ENCODE results near the gene SCN5A. TPM values are rescaled to one million over a fixed set of nuclear protein-coding genes. Genes with fewer than 3 reads are reported as not detected.

The SCN5A gene
- total RNA-seq, 1 donor from 2014 or later: 3.9 TPM

- Histone ChIP-seq H3K4me1 (no peaks in the 10 kb centered on the region), H3K9me3 (ENCODE audit: low read depth) (no peaks in the 10 kb centered on the region), H4K20me1 (ENCODE audit: low read depth) (no peaks in the 10 kb centered on the region), H3K4me3 (no peak overlapping the region), H3K27me3 (no peaks in the 10 kb centered on the region), H3K27ac (no peak overlapping the region), H3K36me3 (no peaks in the 10 kb centered on the region), H3K4me2 (no peak overlapping the region), H3K79me2 (ENCODE audit: low read depth) (no peaks in the 10 kb centered on the region), H3F3A (ENCODE audit: low read depth) (no peaks in the 10 kb centered on the region), H3K9ac (no peak overlapping the region), H2AFZ (replicated peaks) (no peak overlapping the region)
- peaks cover 4% of the 10 kb centered on the region for H3K4me1 Mint-ChIP-seq
- TF ChIP-seq CTCF (IDR thresholded peaks at IDR 0.05) (no peak), EZH2phosphoT487 (IDR thresholded peaks at IDR 0.05) (no peak), EZH2 (IDR thresholded peaks at IDR 0.05) (no peak)
- peaks cover 7% of the 10 kb centered on the region for H3K27me3 Mint-ChIP-seq (ENCODE audit: insufficient read depth, low read depth)
- no peaks in the 10 kb centered on the region for H3K9me3 Mint-ChIP-seq
- DNase-seq (ENCODE audit: low spot score): no peak
- H3K27ac Mint-ChIP-seq: no peak overlapping the region
- H3K4me3 Mint-ChIP-seq: no peak overlapping the region
- no peaks in the 10 kb centered on the region for H3K36me3 Mint-ChIP-seq
These were observed 65.8 kb downstream of the SCN5A start for GRCh38 chr3:38583688-38584087.

- no peak overlapping the region for H3K27ac Mint-ChIP-seq
- no peaks in the 10 kb centered on the region for H3K9me3 ChIP-seq (ENCODE audit: low read depth)
- H3K9ac ChIP-seq: no peak overlapping the region
- H3K36me3 Mint-ChIP-seq: no peaks in the 10 kb centered on the region
- no peaks in the 10 kb centered on the region for H3F3A ChIP-seq (ENCODE audit: low read depth)
- DNase-seq (ENCODE audit: low spot score): no peak
- H2AFZ ChIP-seq (replicated peaks): no peak overlapping the region
- H3K27ac ChIP-seq: no peak overlapping the region
- H3K9me3 Mint-ChIP-seq: no peaks in the 10 kb centered on the region
- H3K4me2 ChIP-seq: no peak overlapping the region
- H3K36me3 ChIP-seq: no peaks in the 10 kb centered on the region
- no peak overlapping the region for H3K4me3 ChIP-seq
- H4K20me1 ChIP-seq (ENCODE audit: low read depth): no peaks in the 10 kb centered on the region
- H3K4me1 ChIP-seq: no peaks in the 10 kb centered on the region
- TF ChIP-seq EZH2 (IDR thresholded peaks at IDR 0.05) (no peak), EZH2phosphoT487 (IDR thresholded peaks at IDR 0.05) (no peak), CTCF (IDR thresholded peaks at IDR 0.05) (no peak)
- H3K27me3 Mint-ChIP-seq (ENCODE audit: insufficient read depth, low read depth): peaks cover 7% of the 10 kb centered on the region
- peaks cover 4% of the 10 kb centered on the region for H3K4me1 Mint-ChIP-seq
- H3K4me3 Mint-ChIP-seq: no peak overlapping the region
- no peaks in the 10 kb centered on the region for H3K27me3 ChIP-seq
- H3K79me2 ChIP-seq (ENCODE audit: low read depth): no peaks in the 10 kb centered on the region
These were observed 66.4 kb downstream of the SCN5A start for GRCh38 chr3:38582941-38583645.

- no peaks in the 10 kb centered on the region for H3K9me3 Mint-ChIP-seq
- H3K4me1 Mint-ChIP-seq: peaks cover 4% of the 10 kb centered on the region
- H3K27ac Mint-ChIP-seq: no peak overlapping the region
- no peaks in the 10 kb centered on the region for H3K36me3 ChIP-seq
- TF ChIP-seq CTCF (IDR thresholded peaks at IDR 0.05): no peak
- TF ChIP-seq EZH2 (IDR thresholded peaks at IDR 0.05): no peak
- TF ChIP-seq EZH2phosphoT487 (IDR thresholded peaks at IDR 0.05): no peak
- H3K4me2 ChIP-seq: no peak overlapping the region
- DNase-seq (ENCODE audit: low spot score): no peak
- H3K27ac ChIP-seq: no peak overlapping the region
- no peaks in the 10 kb centered on the region for H3K79me2 ChIP-seq (ENCODE audit: low read depth)
- H3K9me3 ChIP-seq (ENCODE audit: low read depth): no peaks in the 10 kb centered on the region
- H3K4me1 ChIP-seq: no peaks in the 10 kb centered on the region
- peaks cover 3% of the 10 kb centered on the region for H3K27me3 Mint-ChIP-seq (ENCODE audit: insufficient read depth, low read depth)
- no peak overlapping the region for H3K9ac ChIP-seq
- no peaks in the 10 kb centered on the region for H3K27me3 ChIP-seq
- no peaks in the 10 kb centered on the region for H3K36me3 Mint-ChIP-seq
- H3F3A ChIP-seq (ENCODE audit: low read depth): no peaks in the 10 kb centered on the region
- no peak overlapping the region for H3K4me3 Mint-ChIP-seq
- no peak overlapping the region for H3K4me3 ChIP-seq
- no peaks in the 10 kb centered on the region for H4K20me1 ChIP-seq (ENCODE audit: low read depth)
- H2AFZ ChIP-seq (replicated peaks): no peak overlapping the region
These were observed 67.2 kb downstream of the SCN5A start for GRCh38 chr3:38582316-38582715.
